GM10266 (cell line): ENCODE results near the gene SNAI3.
A peak's percentile ranks its signal among the peaks of the same experiment; 100 is the strongest.

ENCODE experiments used
- DNase-seq: peaks from one replicate; pipeline ENCODE4 v3.0.0; 2012; ENCODE audit errors: extremely low spot score
- CTCF ChIP-seq: IDR thresholded peaks from 2 replicates; pipeline ENCODE4 v1.5.1; 2012; ENCODE audit warnings: mild to moderate bottlenecking, low read depth; ENCODE audit not compliant: control insufficient read depth, insufficient read depth; ENCODE audit errors: missing control alignments

SNAI3 gene

DNA sequence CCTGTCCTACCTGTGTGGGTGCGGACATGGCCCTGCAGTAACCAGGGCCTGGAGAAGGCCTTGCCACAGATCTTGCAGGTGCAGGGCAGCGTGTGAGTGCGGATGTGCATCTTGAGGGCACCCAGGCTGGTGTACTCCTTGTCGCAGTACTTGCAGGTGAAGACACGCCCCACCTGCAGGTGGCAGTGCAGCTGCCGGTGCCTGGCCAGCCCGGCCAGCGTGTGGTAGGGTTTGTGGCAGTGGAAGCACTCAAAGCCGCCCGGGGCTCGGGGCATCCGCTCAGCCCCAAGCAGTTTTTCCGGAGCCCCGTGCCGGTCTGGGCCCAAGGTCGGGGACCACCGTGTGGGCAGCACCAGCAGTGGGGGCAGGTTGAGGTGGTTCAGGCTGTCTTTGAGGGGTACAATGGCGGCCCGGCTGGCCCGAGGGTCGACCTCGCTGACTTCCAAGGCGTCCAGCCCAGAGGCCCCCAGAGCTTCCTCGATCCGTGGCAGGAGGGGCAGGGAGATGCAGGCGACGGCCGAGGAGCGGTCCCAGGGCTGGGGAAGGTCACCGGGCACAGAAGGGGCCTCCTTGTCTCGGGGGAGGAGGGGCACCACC is 5.1 kb downstream of the SNAI3 start:
- no peak for DNase-seq
- TF ChIP-seq CTCF: peak; percentile 59

DNA sequence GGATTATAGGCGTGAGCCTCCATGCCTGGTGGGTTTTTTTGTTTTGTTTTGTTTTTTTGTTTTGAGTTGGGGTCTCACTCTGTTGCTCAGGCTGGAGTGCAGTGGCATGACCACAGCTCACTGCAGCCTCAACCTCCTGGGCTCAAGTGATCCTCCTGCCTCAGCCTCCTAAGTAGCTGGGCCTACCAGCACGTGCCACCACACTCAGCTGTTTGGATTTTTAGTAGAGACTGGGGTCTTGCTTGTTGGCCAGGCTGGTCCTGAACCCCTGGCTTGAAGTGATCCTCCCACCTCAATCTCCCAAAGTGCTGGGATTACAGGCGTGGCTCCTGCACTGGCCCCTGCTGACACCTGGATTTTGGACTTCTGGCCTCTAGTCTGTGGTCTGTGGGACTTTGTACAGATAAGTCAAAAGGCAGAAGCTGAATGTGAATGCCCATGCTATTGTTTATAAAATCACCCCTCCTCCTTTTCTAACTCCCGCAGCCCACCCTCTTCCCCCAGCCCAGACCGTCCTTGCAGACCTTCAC is 5.7 kb downstream of the SNAI3 start:
- no peak for DNase-seq
- no peak for TF ChIP-seq CTCF

DNA sequence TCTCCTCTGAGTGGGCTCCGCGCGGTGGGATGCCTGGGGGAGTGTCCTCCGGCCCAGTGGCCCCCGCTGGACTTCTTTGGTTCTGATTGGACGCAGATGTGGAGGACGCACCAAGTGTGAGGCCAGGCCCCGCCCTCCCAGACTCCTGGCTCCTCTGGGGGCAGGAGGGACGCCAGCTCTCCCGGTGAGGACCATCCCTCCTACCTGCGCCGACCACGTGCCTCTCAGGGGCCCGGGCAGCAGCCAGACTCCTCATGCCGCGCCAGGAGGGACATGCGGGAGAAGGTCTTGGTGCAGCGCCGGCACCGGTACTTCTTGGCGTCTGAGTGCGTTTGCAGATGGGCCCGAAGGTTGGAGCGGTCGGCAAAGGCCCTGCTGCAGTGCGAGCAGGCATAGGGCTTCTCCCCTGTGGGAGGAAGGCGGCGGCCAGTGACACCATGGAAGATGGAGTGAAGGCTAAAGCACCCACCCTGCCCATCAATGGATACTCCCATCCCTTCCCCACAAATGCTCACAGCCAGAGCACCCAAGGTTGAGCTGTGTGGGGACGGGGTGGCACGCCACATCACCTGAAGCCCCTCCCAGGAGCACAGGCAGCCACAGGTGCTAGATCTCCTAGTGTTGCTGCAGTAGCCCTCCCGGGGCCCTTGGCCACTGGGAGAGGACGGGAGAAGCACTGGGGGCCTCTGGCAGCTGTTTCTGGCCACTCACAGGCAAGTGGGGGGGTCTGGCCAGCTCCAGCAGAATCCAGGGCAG is 7.9 kb downstream of the SNAI3 start:
- no peak for DNase-seq
- TF ChIP-seq CTCF: no peak

DNA sequence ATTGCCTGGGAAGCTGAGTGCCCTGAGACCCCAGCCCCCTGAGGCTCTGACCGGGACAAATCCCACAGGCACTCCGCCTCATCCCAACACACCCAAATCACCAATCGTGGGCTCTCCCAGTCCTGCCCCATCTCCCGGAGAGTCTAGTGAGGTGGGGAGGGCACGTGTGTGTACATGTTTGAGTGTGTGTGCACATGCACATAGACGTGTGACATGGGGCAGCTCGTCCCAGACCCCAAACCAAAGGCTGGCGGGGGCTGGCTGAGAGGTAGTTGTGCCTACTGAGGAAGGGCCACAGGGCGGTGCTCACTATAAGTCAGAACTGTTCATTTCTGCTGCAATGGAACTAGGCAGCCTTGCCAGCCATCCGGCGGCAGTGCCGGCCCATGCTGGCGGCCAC is 8.6 kb downstream of the SNAI3 start:
- TF ChIP-seq CTCF: no peak
- no peak for DNase-seq

GRCh38 chr16:88676502-88677242 is 9.6 kb downstream of the SNAI3 start:
- no peak for DNase-seq
- TF ChIP-seq CTCF: no peak

DNA sequence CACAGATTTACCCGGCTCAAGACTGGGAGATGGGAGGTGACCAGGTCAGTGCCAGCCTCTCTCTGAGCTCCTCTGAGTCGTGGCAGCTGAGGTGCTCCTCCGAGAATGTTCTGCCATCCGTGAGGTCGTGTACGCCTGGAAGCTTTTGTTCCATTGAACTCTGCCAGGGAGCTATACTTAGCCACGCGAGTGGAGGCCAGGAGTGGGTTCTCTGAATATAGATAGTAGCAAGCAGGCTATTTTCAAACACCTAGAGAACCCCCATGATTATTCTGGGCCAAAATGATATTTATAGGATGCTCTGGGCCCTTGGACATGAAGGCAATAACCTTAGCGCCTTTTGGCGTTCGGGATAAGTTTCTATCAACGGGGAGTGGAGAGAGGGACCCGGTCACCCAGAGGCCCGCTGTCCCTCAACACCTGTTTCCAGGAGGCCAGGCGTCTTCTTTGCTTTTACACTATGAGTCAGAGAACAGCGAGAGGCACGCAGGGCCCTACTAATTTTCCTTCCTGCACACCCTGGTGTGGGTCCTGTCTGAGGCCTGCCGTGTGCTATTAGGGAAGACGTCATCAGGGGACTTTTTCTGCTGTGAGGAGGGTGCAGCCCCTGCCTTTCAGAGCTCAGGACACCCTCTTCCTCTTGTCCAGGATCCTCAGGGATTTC is 12.5 kb downstream of the SNAI3 start:
- peak; percentile 78 for DNase-seq

More for the DNA sequence above, 12.5 kb downstream of the SNAI3 start:
- TF ChIP-seq CTCF: no peak
